GDM1 (cell line): ENCODE data around the gene PDE6A.
"Not testable (repeated sequence)": the region's sequence is repeated elsewhere in the genome, so short reads cannot be mapped to it uniquely, and the experiment has no call there.

Experiments
- DNase-seq: peaks from one replicate; lab custom pipeline; 2025; lab: John Stamatoyannopoulos, UW

PDE6A gene

DNA sequence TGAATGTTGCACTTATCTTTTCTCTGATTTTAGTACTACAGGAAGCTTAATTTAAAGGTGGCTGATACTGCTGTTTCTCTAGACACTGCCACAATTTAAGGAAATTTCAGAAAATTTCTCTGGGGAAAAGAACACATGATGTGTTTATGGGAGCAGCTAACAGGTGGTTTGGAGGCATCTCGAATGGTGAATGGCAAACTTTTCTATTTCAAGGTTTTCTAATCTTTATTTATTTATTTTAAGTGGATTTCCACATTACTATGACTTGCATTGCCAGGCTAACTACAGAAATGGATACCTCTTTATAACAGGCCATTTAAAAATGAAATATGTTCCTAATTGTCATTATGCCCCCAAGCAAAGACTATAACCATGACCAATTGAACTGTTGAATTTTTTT is 50.4 kb downstream of the PDE6A start:
- no peak for DNase-seq

DNA sequence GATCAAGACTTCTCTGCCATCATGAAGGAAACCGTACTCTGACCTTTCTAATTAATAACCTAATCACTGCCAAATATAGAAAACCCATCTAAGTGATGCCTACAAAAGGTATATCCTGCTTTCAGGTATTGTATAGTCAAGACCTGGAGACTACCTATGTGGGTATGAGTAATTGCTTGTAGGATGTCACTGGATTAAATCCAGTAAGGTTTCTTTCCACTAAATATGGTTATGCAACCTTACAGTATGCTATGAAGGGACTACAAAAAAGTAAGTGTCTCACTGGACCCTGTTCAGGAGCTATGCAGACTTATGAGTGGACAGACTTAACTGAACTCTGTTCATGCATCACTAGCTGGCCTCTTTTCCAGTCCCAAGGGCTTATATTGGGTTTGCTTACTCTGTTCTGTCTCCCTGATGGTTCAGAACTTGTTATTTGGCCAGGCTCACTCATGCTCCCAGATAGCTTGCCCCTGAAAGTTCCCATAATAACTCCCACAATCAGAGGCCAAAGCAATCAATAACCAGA is 51.1 kb downstream of the PDE6A start:
- no peak for DNase-seq

DNA sequence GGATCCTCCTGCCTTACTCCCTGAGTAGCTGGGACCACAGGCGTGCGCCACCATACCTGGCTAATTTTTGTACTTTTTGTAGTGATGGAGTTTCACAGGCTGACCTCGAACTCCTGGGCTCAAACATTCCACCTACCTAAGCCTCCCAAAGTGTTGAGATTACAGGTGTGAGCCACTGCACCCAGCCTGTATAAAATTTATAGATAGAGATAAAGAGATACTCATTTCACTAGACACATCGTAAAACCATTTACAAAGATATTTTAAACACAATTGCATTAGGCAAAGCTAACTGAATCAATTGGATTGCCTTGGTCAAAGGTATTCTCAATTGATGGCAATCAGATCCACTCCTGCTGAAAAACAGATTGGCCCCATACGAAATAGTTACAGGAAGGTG is 52.0 kb downstream of the PDE6A start:
- no peak for DNase-seq

DNA sequence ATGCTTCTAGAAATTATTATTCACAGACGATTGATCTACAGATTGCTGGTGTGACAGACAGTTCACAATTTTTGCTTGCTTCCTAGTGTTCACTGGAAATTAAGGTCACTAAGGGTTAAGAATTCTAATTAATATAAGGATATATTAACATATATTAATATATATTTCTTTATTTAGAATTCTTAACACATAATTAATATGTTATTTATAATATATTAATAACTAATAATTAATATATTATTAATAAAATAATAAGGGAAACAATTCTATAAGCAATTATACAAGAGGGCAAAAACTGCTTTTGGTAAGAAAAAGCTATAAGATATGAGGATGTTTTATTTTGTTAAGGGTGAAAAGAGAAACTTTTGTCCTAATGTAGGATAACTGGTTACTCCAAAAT is 56.3 kb downstream of the PDE6A start:
- DNase-seq: no peak

DNA sequence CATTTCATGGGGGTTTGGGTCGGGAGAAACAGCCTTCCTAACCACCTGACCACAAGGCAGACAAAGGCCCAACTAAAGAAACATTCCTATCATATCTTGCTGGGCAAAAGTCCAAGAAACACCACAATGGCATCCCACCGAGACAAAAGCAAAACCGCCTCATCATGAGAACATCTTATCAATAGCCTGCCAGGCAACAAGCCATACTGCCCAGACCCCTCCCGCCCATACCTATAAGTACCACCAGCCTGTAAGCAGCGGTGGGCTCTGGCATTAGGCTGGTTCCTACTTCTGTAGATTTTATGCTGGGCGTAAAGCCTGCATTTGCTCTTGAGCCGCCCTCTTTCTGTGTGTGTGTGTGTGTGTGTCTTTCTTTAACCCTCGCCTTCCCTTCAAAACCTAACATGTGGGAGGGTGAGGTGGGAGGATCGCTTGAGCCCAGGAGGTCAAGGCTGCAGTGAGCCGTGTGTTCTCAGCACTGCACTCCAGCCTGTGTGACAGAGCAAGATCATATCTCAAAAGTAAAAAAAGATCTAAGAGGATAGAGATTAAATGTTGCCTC is 56.9 kb downstream of the PDE6A start:
- no peak for DNase-seq

DNA sequence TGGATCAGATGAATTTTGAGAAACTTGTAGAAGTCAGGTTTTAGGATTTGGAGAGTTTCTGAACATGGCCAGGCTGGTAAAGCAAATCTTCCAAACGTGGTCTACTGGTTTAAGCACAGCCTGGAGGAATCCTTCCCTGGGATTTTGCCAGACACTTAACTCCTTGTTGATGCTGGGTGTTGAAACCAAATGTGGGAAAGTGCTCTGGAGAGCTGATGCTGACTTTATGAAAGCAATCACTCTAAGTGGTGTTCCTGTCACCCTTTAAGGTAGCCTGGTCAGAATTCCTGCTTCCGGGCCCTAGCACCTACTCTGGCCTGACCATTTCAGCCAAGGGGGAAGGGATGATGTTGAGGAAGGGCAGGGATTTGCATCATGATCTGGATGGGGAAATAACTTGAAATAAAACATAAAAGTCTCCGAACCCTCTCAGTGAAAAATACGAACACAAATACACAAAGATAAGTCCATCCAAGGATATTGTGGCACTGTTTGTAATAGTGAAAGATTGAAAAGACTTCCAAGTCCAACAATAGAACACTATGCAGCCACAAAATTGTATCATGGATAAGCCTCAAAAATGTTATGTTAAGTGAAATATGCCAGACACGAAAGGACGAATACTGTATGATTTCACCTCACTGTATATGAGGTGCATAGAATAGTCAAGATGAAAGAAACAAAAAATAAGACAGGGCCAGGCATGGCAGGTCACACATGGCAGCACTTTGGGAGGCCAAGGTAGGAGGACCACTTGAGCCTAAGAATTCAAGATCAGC is 57.7 kb downstream of the PDE6A start:
- no peak for DNase-seq

DNA sequence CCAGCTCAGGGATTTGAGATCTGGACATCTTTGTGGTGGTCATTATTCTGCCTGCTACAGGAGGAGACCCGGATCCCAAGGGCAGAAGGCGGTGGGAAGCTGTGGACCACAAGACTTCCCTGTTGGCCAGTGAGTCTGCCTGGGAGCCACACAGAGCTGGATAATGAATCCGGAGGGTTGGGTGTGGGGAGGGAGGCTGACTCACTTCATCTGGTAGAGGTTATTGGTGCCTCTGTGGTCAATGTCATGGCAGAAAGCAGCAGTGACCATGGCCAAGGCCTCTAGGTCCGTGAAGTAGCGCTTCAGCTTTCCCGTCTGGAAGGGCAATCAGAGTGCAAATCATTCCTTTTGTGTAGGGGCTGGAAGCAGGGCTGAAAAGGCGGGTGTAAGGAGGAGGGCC is 58.5 kb downstream of the PDE6A start:
- no peak for DNase-seq

DNA sequence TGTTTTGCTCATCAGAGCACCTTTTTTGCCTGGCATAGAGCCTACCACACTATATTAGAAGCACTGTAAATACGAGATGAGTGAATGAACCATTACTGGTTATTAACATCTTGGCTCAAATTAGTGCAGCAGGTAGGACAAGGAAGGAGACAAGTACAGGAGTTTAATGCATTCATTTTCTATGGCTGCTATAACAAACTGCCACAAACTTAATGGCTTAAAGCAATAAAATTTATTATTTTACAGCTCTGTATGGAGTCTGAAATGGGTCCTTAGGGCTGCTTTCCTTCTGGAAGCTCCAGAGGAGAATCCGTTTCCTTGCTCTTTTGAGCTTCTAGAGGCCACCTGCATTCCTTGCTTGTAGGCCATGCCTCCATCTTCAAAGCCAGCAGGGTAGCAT is 59.1 kb downstream of the PDE6A start:
- DNase-seq: no peak

DNA sequence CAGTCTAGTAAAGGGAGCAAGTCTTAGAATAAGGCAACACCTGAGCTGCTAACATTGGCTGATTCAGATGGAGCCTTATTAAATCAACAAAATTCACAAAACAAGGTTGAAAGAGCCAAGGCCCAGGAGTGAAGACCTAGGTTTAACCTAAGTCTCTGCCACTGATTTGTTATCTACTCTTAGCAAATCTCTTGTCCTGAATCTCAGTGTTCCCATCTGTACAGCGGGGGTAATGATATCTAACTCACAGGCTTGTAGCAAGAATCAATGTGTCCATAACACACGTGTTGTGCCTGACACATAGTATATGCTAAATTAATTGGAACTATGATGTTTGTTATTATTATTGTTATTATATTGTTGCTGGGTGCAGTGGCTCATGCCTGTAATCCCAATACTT is 61.0 kb downstream of the PDE6A start:
- DNase-seq: no peak

DNA sequence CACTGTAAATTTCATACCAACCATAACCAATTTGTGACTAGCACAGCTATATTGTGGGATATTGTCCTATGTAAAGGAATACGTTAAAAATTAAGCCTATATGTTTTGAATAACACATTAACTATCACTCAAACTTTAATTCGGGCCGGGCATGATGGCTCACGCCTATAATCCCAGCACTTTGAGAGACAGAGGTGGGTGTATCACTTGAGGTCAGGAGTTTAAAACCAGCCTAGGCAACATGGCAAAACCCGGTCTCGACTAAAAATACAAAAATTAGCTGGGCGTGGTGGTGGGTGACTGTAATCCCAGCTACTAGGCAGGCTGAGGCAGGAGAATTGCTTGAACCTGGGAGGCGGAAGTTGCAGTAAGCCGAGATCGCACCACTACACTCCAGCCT is 62.0 kb downstream of the PDE6A start:
- DNase-seq: not testable (repeated sequence)

DNA sequence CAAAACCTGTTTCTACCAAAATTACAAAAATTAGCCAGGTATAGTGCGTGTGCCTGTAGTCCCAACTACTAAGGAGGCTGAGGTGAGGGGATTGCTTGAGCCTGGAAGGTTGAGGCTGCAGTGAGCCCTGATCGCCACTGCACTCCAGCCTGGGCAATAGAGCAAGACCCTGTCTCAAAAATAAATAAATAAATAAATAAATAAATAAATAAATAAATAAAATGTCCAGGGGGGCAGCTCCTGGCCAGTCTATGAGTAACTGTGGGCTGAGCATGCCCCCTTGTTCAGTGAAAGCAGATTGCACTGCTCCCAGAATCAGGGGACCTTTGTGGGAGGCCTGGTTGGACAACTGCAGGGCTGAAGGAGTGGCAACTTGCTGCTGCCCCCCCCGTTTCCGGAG is 62.7 kb downstream of the PDE6A start:
- DNase-seq: no peak

DNA sequence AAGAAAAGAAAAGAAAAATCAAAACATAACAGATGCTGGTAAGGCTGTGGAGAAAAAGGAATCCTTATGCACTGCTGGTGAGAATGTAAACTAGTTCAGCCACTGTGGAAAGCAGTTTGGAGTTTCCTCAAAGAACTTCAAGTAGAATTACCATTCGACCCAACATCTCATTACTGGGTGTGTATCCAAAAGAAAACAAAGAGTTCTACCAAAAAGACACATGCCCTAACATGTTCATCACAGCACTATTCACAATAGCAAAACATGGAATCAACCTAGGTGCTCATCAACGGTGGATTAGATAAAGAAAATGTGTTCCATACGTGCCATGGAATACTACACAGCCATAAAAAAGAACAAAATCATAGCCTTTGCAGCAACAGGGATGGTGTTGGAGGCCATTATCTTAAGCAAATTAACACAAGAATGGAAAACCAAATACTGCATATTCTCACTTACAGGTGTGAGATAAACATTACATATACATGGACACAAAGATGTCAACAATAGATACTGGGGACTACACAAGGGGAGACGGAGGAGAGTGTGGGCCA is 63.4 kb downstream of the PDE6A start:
- DNase-seq: no peak

DNA sequence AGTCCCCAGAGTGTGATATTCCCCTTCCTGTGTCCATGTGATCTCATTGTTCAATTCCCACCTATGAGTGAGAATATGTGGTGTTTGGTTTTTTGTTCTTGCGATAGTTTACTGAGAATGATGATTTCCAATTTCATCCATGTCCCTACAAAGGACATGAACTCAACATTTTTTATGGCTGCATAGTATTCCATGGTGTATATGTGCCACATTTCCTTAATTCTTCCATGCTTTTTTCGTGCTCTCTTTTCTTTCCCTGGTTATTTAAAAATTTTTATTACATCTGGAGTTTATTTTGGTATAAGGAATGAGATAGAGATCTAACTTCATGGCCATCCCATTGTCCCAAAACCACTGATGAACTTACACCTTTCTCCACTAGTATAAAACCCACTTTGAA is 65.0 kb downstream of the PDE6A start:
- not testable (repeated sequence) for DNase-seq

DNA sequence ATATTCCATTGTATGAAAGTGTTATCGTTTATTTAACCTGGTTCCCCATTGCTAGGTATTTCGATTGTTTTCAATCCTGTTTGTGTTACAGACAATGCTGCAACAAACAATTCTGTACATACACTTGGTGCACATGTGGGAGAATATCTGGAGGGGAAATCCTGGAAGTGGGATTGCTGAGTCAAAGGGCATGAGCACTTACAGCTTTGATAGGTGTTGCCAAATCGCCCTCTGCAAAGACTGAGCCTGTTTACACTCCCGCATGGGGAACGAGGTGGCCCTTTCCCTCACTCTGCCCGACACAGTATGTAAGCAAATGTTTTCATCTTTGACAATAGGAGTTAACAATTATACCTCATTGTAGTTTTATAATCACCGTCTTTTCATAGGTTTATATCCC is 66.2 kb downstream of the PDE6A start:
- no peak for DNase-seq

DNA sequence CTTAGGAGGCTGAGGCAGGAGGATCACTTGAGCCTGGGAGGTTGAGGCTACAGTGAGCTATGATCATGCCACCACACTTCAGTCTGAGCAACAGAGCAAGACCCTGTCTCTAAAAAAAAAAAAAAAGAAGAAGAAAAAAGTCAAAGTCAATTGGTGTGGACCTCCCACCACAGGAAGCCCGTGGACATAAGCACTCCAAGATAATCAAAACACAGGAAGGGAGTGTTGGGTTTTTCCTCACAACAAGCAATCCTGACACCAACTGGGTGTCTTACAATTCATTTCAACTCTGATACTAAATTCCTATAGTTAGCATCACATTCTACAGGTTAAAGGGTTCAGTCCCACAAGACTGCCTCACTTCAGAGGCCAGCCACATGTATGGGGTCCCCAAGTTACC is 70.7 kb downstream of the PDE6A start:
- no peak for DNase-seq

DNA sequence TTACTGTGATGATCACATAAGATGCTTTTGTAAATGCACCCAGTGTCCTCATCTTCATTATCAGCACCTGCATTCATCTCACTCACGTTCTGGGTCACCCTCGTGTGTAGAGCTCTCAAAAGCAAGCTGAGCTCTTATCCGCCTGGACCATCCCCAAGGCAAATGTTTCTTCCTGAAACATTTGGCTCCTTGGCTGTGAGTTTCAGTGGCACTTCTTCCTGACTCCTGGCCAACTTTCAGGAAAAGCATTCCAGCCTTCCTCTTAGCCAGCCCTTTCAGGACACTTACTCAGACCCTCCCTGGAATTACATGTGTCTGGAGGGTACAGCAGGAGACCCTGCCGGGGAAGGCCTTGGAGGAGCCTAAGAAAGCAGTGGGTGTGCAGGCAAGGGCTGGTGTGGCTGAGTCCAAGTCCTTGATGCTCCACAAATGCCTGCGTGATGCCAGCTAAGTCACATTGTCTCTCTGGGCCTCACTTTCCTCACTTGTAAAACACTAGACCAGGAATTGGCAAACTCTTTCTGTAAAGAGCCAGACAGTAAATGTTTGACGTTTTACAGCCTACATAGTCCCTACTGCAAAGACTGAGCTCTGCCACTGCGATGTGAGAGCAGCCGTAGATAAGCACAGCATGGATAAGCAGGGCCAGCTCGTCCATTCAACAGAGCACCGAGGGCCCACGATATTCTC is 72.1 kb downstream of the PDE6A start:
- DNase-seq: no peak

DNA sequence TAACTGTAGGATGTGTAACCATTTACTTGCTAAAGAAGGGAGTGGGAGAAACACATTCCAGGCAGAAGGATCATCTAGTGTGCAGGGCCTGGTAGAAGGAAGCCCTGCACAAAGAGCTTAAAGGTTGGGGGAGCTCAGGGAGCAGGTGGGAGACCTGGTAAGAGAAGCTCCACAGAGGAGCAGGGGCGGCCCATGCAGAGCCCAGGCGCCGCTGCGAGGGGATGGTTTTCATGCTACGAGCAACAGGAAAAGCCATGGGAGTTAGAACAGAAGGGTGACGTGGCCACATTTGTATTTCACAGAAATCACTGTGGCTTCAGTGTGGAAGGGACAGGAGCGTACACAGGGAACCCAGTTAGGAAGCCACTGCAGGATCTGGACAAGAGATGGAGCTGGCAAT is 73.1 kb downstream of the PDE6A start:
- no peak for DNase-seq

DNA sequence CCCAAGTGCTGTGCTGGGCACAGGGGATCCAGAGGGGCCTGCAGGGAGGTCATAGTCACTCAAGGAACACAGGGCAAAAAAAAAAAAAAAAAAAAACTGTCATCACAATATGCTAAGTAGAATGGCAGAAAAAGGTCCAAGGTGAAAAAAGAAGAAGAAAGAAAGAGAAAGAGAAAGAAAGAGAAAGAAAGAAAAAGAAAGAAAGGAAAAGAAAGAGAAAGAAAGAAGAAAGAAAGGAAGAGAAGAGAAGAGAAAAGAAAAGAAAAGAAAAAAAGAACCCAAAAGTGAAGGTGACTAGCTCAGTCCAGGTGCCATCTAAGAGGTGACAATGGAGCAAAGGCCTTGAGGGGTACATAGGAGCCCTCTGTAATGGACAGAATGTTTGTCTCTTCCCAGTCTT is 73.9 kb downstream of the PDE6A start:
- no peak for DNase-seq

DNA sequence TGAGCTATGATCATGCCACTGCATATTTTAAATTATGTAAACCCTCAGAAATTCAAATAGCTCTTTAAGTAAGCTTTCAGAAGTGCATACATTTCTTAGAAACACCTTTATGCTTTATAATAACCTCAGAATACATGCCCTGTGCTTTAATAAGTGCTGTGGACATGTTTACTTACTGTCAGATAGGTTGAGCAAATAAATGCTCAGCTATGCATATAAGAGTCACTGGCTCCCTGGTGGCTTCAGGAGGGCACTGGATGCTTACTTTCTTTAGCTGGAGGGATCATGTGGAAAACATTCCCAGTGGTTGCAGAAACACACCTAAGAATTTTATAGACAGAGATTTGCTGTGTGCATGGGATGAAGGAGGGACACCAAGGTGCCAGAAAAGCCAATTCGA is 74.4 kb downstream of the PDE6A start:
- DNase-seq: no peak

DNA sequence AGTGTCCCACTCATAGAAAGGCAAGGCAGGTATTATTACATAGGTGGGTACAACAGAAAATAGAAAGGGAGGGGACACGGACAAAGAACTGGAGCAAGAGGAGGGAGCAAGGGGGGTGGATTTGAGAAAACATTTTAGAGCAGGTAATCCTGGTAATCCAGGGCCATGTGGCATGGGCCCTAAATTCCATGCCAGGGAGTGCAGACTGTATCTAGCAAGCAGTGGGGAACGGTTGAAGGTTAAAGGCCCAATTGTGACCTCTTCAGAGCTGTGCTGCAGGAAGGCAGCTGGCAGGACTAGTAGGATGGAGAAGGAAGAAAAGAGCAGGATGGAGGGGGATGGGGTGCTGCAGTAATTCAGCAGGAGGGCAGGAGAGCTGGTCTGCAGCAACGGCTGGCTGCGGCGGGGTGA is 75.2 kb downstream of the PDE6A start:
- no peak for DNase-seq

DNA sequence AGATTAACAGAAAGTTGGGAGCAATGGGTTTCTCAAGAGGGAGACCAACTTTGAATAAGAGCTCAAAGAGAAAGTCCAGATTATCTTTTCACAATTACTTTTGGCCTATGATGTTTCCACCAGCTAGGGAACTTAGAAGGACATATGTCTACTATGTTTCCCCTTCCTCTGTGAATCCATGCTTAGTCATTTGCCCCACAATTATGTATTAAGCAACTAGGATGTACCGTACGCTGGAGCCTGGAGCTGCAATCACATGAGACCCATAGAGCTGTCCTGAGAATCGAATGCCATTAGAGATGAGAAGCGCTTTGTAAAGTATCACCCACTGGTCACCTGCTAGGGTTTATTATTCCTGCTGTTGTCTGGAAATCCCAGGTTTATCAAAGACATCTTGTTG is 78.8 kb downstream of the PDE6A start:
- no peak for DNase-seq

DNA sequence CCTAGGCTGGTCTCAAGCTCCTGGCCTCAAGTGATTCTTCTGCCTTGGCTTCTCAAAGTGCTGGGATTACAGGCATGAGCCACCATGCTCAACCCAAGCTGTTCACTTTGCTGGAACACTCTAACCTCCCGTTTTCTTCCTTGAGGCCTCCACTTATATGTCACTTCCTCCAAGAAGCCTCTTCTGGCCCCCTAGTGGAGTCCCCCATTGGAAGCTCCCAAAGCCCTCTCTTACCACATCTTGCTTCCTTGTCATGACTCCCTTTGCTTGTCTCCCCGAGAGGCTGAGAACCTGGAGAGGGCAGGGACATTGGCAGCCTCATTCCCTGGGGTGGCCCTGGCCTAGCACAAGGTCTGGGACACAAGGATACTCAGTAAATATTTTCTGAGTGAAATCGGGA is 80.8 kb downstream of the PDE6A start:
- DNase-seq: no peak

DNA sequence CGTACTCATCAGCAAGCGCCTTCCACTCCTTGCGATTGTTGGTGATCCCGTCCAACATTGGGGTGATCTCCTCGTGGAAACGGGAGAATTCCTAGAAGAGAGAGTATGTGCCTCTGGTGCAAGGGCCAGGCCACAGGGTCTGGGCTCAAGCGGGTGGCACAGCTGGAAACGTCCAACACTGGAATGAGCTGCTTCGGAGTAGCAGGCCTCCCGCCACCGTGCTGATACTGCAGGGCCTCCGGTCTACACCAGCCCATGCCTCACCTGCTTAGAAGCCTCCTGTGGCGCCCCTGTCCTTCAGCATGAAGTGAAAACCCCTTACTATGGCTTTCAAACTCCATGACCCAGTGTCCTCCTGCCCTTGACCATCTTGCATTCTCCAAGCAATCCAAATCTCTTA is 81.4 kb downstream of the PDE6A start:
- DNase-seq: no peak
